SJSA1 (cell line): Measurements from ENCODE around the gene CACNA1H. TPM values are rescaled to one million over a fixed set of nuclear protein-coding genes. Genes with fewer than 3 reads are reported as not detected.

Experiments
- DNase-seq, 2 experiments: peaks; one replicate each; pipeline ENCODE4 v3.0.0-alpha.2; 2015 to 2020; ENCODE audit warnings: low spot score in 2 of 2, low read depth in 1 of 2
- H3K27ac ChIP-seq: fragments of 250-450 bp; sonication (Bioruptor Pico); 2 replicates; pipeline ENCODE4 v1.5.1; 2020; ENCODE audit warnings: mild to moderate bottlenecking, moderate library complexity
- H3K27me3 ChIP-seq: fragments of 250-450 bp; sonication (Bioruptor Pico); replicated peaks from 2 replicates; pipeline ENCODE4 v1.5.1; 2020; ENCODE audit warnings: mild to moderate bottlenecking, moderate library complexity
- H3K36me3 ChIP-seq: fragments of 250-450 bp; sonication (Bioruptor Pico); 2 replicates; pipeline ENCODE4 v1.5.1; 2020; ENCODE audit warnings: mild to moderate bottlenecking
- H3K4me1 ChIP-seq: fragments of 250-450 bp; sonication (Bioruptor Pico); replicated peaks from 2 replicates; pipeline ENCODE4 v1.6.1; 2021; ENCODE audit warnings: mild to moderate bottlenecking
- H3K4me3 ChIP-seq: fragments of 250-450 bp; sonication (Bioruptor Pico); 2 replicates; pipeline ENCODE4 v1.5.1; 2020; ENCODE audit warnings: mild to moderate bottlenecking
- H3K9me3 ChIP-seq: fragments of 250-450 bp; sonication (Bioruptor Pico); replicated peaks from 2 replicates; pipeline ENCODE4 v1.5.1; 2020; ENCODE audit warnings: mild to moderate bottlenecking
- total RNA-seq: library from RNA; depleted of rRNA; stranded (reverse); fragments of >200 nt; shearing (Covaris generic); gene quantifications from 2 replicates; pipeline ENCODE4 v1.2.3, GENCODE V29; 2014; rRNA removed

Gene CACNA1H
- total RNA-seq: not detected in 2 replicates

DNA sequence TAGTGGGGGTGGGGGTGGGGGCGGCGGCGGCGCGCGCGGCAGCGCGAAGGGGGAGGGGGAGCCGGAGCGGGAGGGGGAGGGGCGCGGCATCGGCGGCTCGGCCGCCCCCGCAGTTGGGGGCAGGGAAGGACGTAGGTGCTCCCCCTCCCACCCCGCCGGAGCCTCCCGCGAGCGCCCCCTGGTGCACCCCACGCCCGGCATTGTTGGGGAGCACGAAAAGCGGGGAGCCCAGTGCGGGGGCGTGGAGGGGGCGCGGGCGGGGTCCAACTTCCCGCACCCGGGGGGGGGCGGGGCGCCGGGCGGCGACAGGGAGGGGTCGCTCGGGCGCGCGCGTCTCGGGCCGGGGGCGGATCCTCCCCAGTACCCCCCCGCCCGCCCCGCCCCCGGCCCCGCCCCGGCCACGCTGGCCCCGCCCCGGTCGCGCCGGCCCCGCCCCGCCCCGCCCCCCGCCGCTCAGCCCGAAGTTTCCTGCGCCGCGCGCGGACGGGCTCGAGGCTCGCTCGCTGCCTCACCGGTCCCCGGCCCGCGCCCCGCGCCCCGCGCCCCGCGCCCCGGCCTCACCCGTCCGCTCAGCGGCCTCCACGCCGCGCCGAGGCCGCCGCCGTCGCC is at the start of gene CACNA1H:
Gene CACNA1H, plus strand, starts transcription at position 456 of the 609 bp plus-strand sequence. CDS start 632 bp downstream, outside the sequence.
- Histone ChIP-seq H3K27me3 (peaks cover 62% of the 10 kb centered on the region), H3K9me3 (no peaks in the 10 kb centered on the region), H3K4me3 (no peak within 1 kb of the TSS), H3K27ac (no peak within 1 kb of the TSS), H3K4me1 (no peaks in the 10 kb centered on the region), H3K36me3 (no peaks in the 10 kb centered on the region)
- no peak for DNase-seq

DNA sequence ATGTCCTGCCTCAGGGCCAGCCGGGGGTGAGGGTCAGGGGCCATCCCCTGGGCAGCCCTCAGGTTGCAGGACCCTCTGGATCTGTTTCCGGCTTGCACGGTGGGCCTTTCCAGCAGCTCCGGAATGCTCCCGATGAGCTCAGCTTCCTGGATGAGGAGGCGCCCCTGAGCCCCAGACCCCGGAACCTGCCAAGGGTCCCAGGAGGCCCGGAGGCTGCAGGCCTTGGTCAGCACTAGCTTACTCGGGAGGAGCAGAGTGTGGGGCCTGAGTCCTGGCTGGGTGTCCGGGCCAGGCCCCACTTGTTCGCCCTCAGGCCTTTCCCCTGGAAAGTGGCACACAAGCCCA is 49.3 kb upstream of the CACNA1H start:
- Histone ChIP-seq H3K36me3 (no peaks in the 10 kb centered on the region), H3K4me3 (no peak overlapping the region), H3K9me3 (no peaks in the 10 kb centered on the region), H3K27me3 (peaks cover 76% of the 10 kb centered on the region), H3K4me1 (peaks cover 5% of the 10 kb centered on the region), H3K27ac (no peak overlapping the region)
- no peak for DNase-seq

DNA sequence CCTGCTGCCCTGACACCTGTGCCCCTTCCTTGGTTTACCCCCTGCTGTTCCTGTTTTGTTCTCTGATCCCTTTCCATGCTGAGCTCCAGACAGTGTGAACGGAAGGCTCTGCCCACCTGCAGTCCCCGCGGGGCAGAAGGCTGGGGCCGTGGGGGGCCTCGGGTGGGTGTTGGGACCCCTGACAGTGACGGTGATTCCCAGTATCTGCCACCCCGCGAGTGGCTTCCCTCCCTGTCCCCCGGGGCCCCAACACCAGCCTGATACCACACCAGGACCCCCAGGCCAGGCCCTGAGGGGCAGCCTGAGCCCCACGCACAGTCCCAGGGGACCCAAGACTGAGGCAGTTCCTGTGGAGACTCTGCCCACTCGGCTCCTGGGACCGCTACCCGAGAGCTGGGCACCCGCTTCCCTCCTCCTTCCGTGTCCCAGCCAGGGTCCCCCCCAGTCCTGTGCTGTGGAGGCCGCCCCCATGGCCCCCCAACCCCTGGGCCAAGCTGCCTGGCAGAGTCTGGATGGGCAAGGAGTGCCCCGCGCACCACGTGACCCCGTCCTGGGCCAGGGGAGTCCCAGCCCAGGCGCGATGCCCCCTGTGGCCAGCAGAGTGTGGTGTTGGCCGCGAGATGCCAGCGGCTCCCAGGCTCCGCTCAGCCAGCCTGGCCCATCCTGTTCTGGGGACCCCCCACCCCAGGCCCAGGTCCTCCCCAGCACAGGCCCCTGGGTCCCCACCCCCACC is 46.9 kb upstream of the CACNA1H start:
- H3K27me3 ChIP-seq: peaks cover 79% of the 10 kb centered on the region
- no peak overlapping the region for H3K27ac ChIP-seq
- H3K4me3 ChIP-seq: no peak overlapping the region
- DNase-seq: peak in 1 of 2 experiments; percentile 71
- H3K36me3 ChIP-seq: no peaks in the 10 kb centered on the region
- no peaks in the 10 kb centered on the region for H3K9me3 ChIP-seq
- peaks cover 5% of the 10 kb centered on the region for H3K4me1 ChIP-seq

DNA sequence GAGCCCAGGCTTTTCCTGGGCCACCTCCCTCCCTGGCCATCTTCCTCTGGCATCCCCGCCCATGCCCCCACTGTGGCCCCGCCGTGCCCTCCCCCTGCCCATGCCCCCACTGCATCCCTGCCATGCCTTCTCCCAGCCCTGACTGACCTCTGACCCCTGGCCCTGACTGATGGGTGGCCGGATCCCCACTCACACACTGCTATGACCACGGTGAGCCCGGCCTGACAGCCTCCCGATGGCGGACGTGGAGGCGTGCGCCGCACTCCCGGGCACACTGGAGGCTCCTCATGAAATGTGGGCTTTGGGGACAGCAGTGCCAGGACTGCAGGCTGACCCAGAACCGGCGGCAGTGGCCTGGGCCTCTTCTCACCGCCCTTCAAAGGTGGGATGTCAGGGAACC is 46.2 kb upstream of the CACNA1H start:
- DNase-seq: no peak
- no peaks in the 10 kb centered on the region for H3K9me3 ChIP-seq
- H3K4me3 ChIP-seq: no peak overlapping the region
- H3K27me3 ChIP-seq: peaks cover 79% of the 10 kb centered on the region
- H3K36me3 ChIP-seq: no peaks in the 10 kb centered on the region
- no peak overlapping the region for H3K27ac ChIP-seq
- peaks cover 5% of the 10 kb centered on the region for H3K4me1 ChIP-seq

DNA sequence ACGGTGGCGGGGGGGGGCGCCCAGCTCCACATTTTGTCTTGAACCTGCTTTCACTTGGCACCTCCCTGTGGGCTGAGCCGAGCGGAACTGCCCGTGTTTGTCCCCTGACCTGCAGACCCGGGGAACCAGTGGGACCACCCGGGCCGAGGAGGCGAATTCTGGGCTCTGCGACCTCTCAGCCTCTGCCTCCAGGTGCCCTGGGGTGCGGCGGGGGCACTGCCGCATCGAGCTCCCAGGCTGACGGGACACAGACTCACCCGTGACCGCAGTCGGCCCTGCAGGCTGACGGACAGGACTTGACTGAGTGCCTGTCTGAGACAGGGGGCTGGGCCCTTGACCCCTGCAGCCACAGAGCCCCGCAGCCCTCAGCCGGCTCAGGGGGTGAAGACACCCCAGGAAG is 45.8 kb upstream of the CACNA1H start:
- H3K27me3 ChIP-seq: peaks cover 83% of the 10 kb centered on the region
- H3K27ac ChIP-seq: no peak overlapping the region
- no peak overlapping the region for H3K4me3 ChIP-seq
- H3K36me3 ChIP-seq: no peaks in the 10 kb centered on the region
- H3K9me3 ChIP-seq: no peaks in the 10 kb centered on the region
- DNase-seq: no peak
- peaks cover 5% of the 10 kb centered on the region for H3K4me1 ChIP-seq

DNA sequence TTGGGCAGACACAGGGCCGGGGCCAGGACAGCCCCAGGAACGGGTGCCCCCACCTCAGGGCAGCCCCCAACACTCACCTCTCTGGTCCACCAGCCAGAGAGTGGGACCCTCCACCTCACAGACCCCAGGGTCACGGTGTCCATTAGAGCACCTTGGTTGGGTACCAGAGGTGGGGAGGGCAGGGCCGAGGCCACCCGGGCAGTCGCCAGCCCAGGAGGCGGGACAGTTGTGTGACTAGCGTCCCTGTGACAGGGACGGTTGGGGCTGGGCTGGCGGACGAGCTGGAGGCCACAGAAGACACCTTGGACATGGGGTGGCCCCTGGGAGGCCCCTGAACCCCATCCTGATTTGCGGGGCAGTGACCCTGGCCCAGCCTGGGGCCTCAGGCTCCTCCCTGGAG is 45.2 kb upstream of the CACNA1H start:
- no peak for DNase-seq
- Histone ChIP-seq H3K27me3 (peaks cover 89% of the 10 kb centered on the region), H3K9me3 (no peaks in the 10 kb centered on the region), H3K27ac (no peak overlapping the region), H3K4me1 (peaks cover 5% of the 10 kb centered on the region), H3K4me3 (no peak overlapping the region), H3K36me3 (no peaks in the 10 kb centered on the region)

DNA sequence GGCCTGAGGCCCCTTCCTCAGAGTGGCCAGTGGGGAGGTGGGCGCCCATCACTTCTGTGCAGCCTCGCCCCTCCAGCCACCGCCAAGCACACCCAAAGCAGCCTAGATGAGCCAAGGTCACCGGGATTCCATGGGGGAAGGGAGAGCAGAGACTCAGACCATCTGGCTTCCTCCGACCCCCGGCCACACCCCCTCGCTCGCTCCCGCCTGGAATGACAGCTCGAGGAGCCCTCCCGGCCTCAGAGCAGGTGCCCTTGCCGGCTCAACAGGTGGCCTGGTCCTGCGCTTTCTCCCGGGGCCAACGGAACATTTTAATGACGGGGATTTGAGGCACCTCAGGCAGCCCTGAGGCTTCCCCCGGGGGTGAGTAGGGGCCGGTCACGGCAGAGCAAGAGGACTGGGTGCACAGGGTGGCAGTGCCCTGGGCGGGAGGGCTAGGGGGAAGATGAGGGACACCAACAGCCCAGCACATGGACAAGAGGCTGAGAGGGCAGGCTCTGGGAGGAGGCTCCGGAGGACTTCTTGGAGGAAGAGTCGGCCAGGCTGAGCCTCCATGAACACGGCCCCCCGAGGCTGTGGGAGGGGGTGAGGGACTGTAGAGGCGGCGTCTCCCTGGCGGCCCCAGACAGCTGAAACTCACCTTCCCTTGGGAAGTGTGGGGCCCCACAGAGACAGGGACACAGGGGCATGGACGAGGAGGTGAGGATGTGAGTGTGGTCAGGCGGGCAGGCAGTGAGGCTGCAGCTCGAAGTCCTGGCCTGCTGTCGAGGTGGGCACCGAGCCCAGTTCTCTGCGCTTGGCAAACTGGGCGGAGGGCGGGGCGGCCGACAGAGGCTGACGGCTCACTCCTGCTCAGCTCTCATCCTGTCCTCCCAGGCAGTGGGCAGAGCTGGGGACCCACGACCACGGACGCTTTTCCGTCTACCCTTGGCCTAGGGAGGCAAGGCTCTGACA is 44.3 kb upstream of the CACNA1H start:
- H3K27ac ChIP-seq: no peak overlapping the region
- peaks cover 90% of the 10 kb centered on the region for H3K27me3 ChIP-seq
- H3K9me3 ChIP-seq: no peaks in the 10 kb centered on the region
- H3K36me3 ChIP-seq: no peaks in the 10 kb centered on the region
- DNase-seq: no peak
- no peaks in the 10 kb centered on the region for H3K4me1 ChIP-seq
- H3K4me3 ChIP-seq: no peak overlapping the region

DNA sequence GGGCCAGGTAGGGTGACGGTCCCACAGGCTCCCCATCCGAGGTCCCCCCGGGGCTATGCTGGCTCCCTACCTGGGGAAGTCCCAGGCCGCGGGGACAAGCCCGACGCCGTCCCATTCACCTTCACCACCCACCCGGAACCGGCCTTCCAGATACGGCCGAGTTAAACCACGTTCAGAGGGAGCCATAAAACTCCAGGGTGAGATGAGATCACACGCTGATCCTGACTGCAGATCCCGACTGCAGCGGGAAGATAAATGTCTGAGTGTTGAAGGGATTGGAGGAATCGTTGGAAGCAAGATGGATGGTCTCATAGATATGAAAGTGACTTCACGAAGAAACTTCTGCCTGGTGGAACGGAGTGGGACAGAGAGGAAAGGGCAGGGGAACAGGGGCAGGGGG is 43.3 kb upstream of the CACNA1H start:
- H3K9me3 ChIP-seq: no peaks in the 10 kb centered on the region
- H3K4me1 ChIP-seq: no peaks in the 10 kb centered on the region
- H3K4me3 ChIP-seq: no peak overlapping the region
- H3K36me3 ChIP-seq: no peaks in the 10 kb centered on the region
- DNase-seq: no peak
- peaks cover 88% of the 10 kb centered on the region for H3K27me3 ChIP-seq
- no peak overlapping the region for H3K27ac ChIP-seq

DNA sequence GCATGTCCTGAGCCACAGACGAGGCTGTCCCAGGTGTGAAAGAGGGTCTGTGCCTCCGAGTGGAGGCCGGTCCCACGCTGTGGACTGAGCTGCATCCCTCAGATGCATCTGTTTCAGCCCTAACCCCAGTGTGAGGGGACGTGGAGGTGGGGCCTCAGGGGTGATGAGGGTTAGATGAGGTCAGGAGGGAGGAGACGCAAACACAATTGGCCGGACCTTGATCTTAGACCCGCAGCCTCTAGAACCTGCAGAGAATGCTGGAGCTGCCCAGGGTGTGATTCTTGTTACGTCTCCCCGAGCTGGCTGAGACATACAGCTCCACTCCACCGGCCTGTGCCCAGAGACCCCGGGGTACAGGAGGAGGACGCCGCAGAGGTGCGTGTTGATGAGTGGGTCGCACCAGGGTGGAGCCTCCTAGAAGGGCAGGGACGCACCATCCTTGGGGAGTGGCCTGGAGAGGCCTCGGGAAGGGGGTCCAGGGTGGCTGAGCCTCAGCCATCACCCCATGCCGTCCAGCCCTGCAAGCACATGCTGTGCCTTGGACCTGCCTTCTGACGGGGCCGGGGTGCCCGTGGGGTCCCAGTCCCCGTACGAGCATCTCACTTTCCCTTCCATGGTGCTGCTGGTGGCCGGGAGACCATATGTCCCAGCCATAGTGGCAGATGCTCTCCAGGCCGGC is 40.3 kb upstream of the CACNA1H start:
- Histone ChIP-seq H3K4me1 (no peaks in the 10 kb centered on the region), H3K4me3 (no peak overlapping the region), H3K27me3 (peaks cover 83% of the 10 kb centered on the region), H3K27ac (no peak overlapping the region), H3K9me3 (no peaks in the 10 kb centered on the region), H3K36me3 (no peaks in the 10 kb centered on the region)
- no peak for DNase-seq

DNA sequence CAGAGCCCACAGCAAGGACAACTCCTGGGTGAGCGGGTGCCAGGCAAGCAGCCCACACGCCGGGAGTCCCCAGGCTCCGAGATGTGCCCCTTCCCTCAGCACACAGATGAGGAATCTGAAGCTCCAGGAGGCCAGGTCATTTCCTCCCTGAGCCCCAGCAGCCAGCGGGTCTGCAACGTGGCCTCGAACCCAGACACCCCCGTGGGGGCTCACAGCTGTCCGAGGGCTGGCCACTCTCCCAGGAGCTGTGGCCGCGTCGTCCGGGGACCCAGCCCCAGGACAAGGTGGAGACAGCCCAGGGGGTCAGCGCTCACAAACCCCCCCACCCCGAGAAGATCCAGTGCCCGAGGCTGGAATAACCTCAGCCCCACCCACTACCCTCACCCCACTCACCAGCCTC is 39.4 kb upstream of the CACNA1H start:
- H3K9me3 ChIP-seq: no peaks in the 10 kb centered on the region
- no peaks in the 10 kb centered on the region for H3K4me1 ChIP-seq
- peaks cover 83% of the 10 kb centered on the region for H3K27me3 ChIP-seq
- H3K27ac ChIP-seq: no peak overlapping the region
- H3K36me3 ChIP-seq: no peaks in the 10 kb centered on the region
- no peak overlapping the region for H3K4me3 ChIP-seq
- no peak for DNase-seq

DNA sequence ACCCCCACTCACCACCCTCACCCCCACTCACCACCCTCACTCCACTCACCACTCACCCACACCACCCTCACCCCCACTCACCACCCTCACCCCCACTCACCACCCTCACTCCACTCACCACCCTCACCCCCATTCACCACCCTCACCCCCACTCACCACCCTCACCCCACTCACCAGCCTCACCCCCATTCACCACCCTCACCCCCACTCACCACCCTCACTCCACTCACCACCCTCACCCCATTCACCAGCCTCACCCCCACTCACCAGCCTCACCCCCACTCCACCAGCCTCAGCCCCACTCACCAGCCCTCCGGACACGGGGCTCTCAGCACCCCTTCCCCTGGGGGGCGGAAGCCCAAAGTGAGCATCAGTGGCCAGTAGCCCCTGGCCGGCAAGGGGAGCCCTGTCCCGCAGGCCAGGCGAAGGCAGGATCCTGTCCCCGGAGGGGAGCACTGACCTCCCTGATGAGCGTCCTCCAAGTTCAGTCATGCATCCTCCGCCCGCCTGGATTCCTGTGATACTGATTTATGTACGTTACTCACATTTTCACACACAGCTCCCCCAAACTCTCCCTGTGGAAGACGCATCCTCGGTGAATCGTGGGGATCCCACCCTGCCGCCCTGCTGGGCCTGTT is 38.9 kb upstream of the CACNA1H start:
- no peaks in the 10 kb centered on the region for H3K9me3 ChIP-seq
- H3K4me1 ChIP-seq: no peaks in the 10 kb centered on the region
- no peak for DNase-seq
- H3K4me3 ChIP-seq: no peak overlapping the region
- H3K27me3 ChIP-seq: peaks cover 83% of the 10 kb centered on the region
- no peak overlapping the region for H3K27ac ChIP-seq
- H3K36me3 ChIP-seq: no peaks in the 10 kb centered on the region

DNA sequence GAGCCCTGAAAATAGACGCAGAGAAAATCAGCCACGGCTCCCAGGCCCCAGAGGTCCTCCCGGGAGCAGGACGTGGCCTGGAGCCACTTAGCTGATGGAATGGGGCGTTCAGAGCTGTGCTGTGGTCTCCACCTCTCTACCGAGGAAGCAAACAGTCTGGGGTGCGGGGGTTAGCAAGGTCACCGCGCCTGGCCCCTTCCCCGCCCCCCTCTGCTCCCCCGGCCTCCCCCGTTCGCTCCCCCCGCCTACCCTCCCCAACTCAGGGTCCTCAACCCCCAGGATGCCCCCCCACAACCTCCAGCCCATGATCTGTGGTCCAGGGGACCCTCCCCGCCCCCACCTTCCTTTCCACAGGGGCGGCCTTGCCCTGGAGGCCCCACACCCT is 36.2 kb upstream of the CACNA1H start:
- Histone ChIP-seq H3K4me1 (no peaks in the 10 kb centered on the region), H3K9me3 (no peaks in the 10 kb centered on the region), H3K27ac (no peak overlapping the region), H3K4me3 (no peak overlapping the region), H3K27me3 (peaks cover 85% of the 10 kb centered on the region), H3K36me3 (no peaks in the 10 kb centered on the region)
- no peak for DNase-seq

DNA sequence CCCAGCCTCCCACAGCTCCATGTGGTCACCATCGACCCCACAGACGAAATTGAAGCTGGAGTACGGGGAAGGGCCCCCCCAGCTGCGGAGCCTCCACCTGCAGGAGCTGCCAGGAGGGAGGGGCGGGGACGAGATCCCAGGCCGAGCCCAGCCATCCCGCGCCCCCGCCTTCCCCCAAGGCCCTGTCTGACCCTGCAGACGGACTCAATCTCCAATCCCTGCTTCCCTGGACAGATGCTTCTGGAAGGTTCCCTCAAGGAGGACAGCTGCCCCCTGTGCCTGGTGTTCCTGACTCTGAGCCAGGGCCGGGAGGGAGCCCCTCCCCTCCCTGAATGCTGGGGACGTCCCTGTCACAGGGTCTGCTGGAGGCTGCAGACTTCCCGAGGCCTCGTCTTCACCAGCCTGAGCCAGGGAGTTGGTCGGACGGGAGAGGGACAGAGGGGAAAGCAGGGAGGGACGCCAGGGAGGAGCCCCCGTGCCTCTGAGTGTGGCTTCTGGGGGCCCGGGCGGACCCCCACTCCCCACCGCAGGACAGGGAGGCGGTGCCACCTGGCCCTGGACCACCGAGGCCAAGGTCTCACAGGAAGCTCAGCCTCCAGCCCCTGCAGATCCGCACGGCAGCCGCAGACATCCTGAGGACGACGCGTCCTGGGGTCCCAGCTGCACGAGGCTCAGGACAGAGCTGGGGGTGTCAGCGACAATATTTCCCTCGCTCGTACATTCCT is 35.6 kb upstream of the CACNA1H start:
- no peaks in the 10 kb centered on the region for H3K36me3 ChIP-seq
- H3K4me3 ChIP-seq: no peak overlapping the region
- H3K4me1 ChIP-seq: no peaks in the 10 kb centered on the region
- no peak overlapping the region for H3K27ac ChIP-seq
- H3K27me3 ChIP-seq: peaks cover 85% of the 10 kb centered on the region
- no peaks in the 10 kb centered on the region for H3K9me3 ChIP-seq
- DNase-seq: no peak
